HEK293T (cell line): ENCODE results near the gene CNP.
"Not testable (repeated sequence)": the region's sequence is repeated elsewhere in the genome, so short reads cannot be mapped to it uniquely, and the experiment has no call there.

Experiments
- CTCF ChIA-PET: fragments of 350-600 bp; formaldehyde crosslinking; extraction: SDS; loops from one replicate; lab custom pipeline; 2021; ENCODE audit warnings: antibody characterized with exemption, inconsistent platforms; lab: Yijun Ruan, JAX
- POLR2A ChIA-PET: fragments of 350-600 bp; formaldehyde crosslinking; extraction: SDS; loops from one replicate; lab custom pipeline; 2020; ENCODE audit warnings: antibody characterized with exemption, inconsistent platforms; lab: Yijun Ruan, JAX
- DNase-seq: peaks from one replicate; pipeline ENCODE4 v3.0.0; 2012; ENCODE audit warnings: mixed read lengths; ENCODE audit errors: extremely low spot score
- ARNT ChIP-seq: fragments of 450-650 bp; IDR thresholded peaks from 2 replicates; pipeline ENCODE4 v1.6.1; 2017; ENCODE audit warnings: mild to moderate bottlenecking
- BHLHE40 ChIP-seq: fragments of 450-650 bp; IDR thresholded peaks from 2 replicates; pipeline ENCODE4 v1.6.1; 2016; ENCODE audit warnings: mild to moderate bottlenecking, moderate library complexity, borderline replicate concordance
- CTBP1 ChIP-seq: fragments of 450-650 bp; IDR thresholded peaks from 2 replicates; pipeline ENCODE4 v1.6.1; 2016; ENCODE audit warnings: borderline replicate concordance
- ELF4 ChIP-seq: fragments of 450-650 bp; IDR thresholded peaks from 2 replicates; pipeline ENCODE4 v1.6.1; 2017; ENCODE audit warnings: antibody characterized with exemption
- FOXA1 ChIP-seq: fragments of 450-650 bp; IDR thresholded peaks from 2 replicates; pipeline ENCODE4 v1.6.1; 2016; ENCODE audit warnings: mild to moderate bottlenecking
- FOXK2 ChIP-seq: fragments of 450-650 bp; IDR thresholded peaks from 2 replicates; pipeline ENCODE4 v1.6.1; 2016; ENCODE audit warnings: mild to moderate bottlenecking
- FOXM1 ChIP-seq: fragments of 450-650 bp; IDR thresholded peaks from 2 replicates; pipeline ENCODE4 v1.6.1; 2017; ENCODE audit warnings: mild to moderate bottlenecking, borderline replicate concordance
- HDGF ChIP-seq: fragments of 450-650 bp; IDR thresholded peaks from 2 replicates; pipeline ENCODE4 v1.6.1; 2017; ENCODE audit warnings: antibody characterized with exemption, borderline replicate concordance
- L3MBTL2 ChIP-seq: fragments of 450-650 bp; conservative IDR thresholded peaks from 2 replicates; pipeline ENCODE4 v1.6.1; 2016; ENCODE audit warnings: mild to moderate bottlenecking
- LEF1 ChIP-seq: fragments of 450-650 bp; IDR thresholded peaks from 2 replicates; pipeline ENCODE4 v1.6.1; 2017; ENCODE audit warnings: mild to moderate bottlenecking, borderline replicate concordance
- NFRKB ChIP-seq: fragments of 450-650 bp; IDR thresholded peaks from 2 replicates; pipeline ENCODE4 v1.6.1; 2016; ENCODE audit warnings: mild to moderate bottlenecking, moderate library complexity
- PKNOX1 ChIP-seq: fragments of 450-650 bp; IDR thresholded peaks from 2 replicates; pipeline ENCODE4 v1.6.1; 2016
- SP1 ChIP-seq: fragments of 450-650 bp; IDR thresholded peaks from 2 replicates; pipeline ENCODE4 v1.6.1; 2017
- SUZ12 ChIP-seq: fragments of 450-650 bp; IDR thresholded peaks from 2 replicates; pipeline ENCODE4 v1.6.1; 2016; ENCODE audit warnings: mild to moderate bottlenecking
- TARDBP ChIP-seq: fragments of 450-650 bp; IDR thresholded peaks from 2 replicates; pipeline ENCODE4 v1.6.1; 2016
- ZNF384 ChIP-seq: fragments of 450-650 bp; IDR thresholded peaks from 2 replicates; pipeline ENCODE4 v1.6.1; 2016

The CNP gene

GRCh38 chr17:42009170-42009569, 42.6 kb downstream of the CNP start:
- CTCF ChIA-PET: interaction anchor here (0.7 kb wide), 1 partner anchor 17 kb away, joined by 3 read pairs; no protein-coding TSS in a partner anchor

GRCh38 chr17:42010266-42010680, 43.7 kb downstream of the CNP start:
- DNase-seq: not testable (repeated sequence)

More at GRCh38 chr17:42009170-42009569, 42.6 kb downstream of the CNP start:
- POLR2A ChIA-PET: interaction anchor here (1.3 to 3.1 kb wide), 2 partner anchors 9 to 43 kb away, joined by 3 to 15 read pairs; partner anchors contain the start of genes CNP and DNAJC7
- no peak for TF ChIP-seq SUZ12
- TF ChIP-seq L3MBTL2: no peak
- no peak for TF ChIP-seq LEF1
- TF ChIP-seq CTBP1: no peak
- no peak for TF ChIP-seq BHLHE40
- no peak for TF ChIP-seq FOXA1
- no peak for TF ChIP-seq FOXM1
- TF ChIP-seq PKNOX1: no peak
- no peak for TF ChIP-seq ARNT
- no peak for TF ChIP-seq ZNF384
- no peak for TF ChIP-seq TARDBP
- TF ChIP-seq NFRKB: no peak
- no peak for TF ChIP-seq FOXK2
- no peak for TF ChIP-seq SP1
- no peak for TF ChIP-seq ELF4
- no peak for DNase-seq

GRCh38 chr17:42010898-42011516, 44.4 kb downstream of the CNP start:
- DNase-seq: no peak
- TF ChIP-seq TARDBP: no peak
- no peak for TF ChIP-seq FOXM1
- TF ChIP-seq LEF1: no peak
- no peak for TF ChIP-seq ARNT
- TF ChIP-seq CTBP1: no peak
- TF ChIP-seq FOXK2: no peak
- TF ChIP-seq HDGF: no peak
- TF ChIP-seq ZNF384: no peak
- CTCF ChIA-PET: no interaction called here
- POLR2A ChIA-PET: no interaction called here

More at GRCh38 chr17:42010266-42010680, 43.7 kb downstream of the CNP start:
- POLR2A ChIA-PET, CTCF ChIA-PET: not testable (repeated sequence)

- POLR2A ChIA-PET: interaction anchor here (1.3 to 1.9 kb wide), 2 partner anchors 46 to 82 kb away, joined by 5 to 6 read pairs; partner anchors contain the start of genes CNP and ODAD4
- DNase-seq, CTCF ChIA-PET: not testable (repeated sequence)
Measured at GRCh38 chr17:42012363-42012762, 45.8 kb downstream of the CNP start.

- POLR2A ChIA-PET: interaction anchor here (1.2 kb wide), 1 partner anchor 375 kb away, joined by 3 read pairs; the partner anchor contains the start of gene STAT3
- DNase-seq, CTCF ChIA-PET: not testable (repeated sequence)
Measured at GRCh38 chr17:42013740-42014139, 47.1 kb downstream of the CNP start.

GRCh38 chr17:42016411-42016831, 49.8 kb downstream of the CNP start:
- no peak for DNase-seq
- POLR2A ChIA-PET: interaction anchor here (0.9 to 6.9 kb wide), 18 partner anchors 11 to 662 kb away, joined by 3 to 117 read pairs (median 12); partner anchors contain the start of genes CNP, DHX58, KAT2A and P3H4
- CTCF ChIA-PET: no interaction called here
- TF ChIP-seq BHLHE40 (no peak), CTBP1 (no peak), ELF4 (no peak), FOXM1 (no peak), FOXK2 (no peak), LEF1 (no peak), L3MBTL2 (no peak), NFRKB (no peak), FOXA1 (no peak), TARDBP (no peak), ARNT (no peak), HDGF (no peak), SP1 (no peak), SUZ12 (no peak), ZNF384 (no peak), PKNOX1 (no peak)

GRCh38 chr17:42016941-42017865, 50.6 kb downstream of the CNP start, which contains the start of gene DNAJC7:
Gene DNAJC7, minus strand, starts transcription at chr17:42017439. Its CDS starts 23 bp downstream, at chr17:42017416.
- no peak for TF ChIP-seq FOXK2
- TF ChIP-seq ELF4: peak; percentile 92
- TF ChIP-seq FOXM1: peak; percentile 60; the same call in 1 of the 2 replicates
- TF ChIP-seq L3MBTL2: peak; percentile 58; the same call in 1 of the 2 replicates
- no peak; the same call in 1 of the 2 replicates for TF ChIP-seq LEF1
- no peak for TF ChIP-seq ZNF384
- TF ChIP-seq TARDBP: no peak
- no peak for TF ChIP-seq CTBP1
- no peak for TF ChIP-seq PKNOX1
- no peak for TF ChIP-seq HDGF
- TF ChIP-seq NFRKB: no peak; the same call in 1 of the 2 replicates
- TF ChIP-seq SUZ12: no peak
- no peak for TF ChIP-seq BHLHE40
- TF ChIP-seq FOXA1: no peak
- TF ChIP-seq SP1: no peak
- TF ChIP-seq ARNT: no peak
- ChIA-PET CTCF (interaction anchor here (0.8 to 2.2 kb wide), 4 partner anchors 11 to 84 kb away, joined by 4 to 9 read pairs (median 6); partner anchors contain the start of gene CNP), POLR2A (interaction anchor here (0.6 to 6.9 kb wide), 50 partner anchors 9 to 661 kb away, joined by 3 to 117 read pairs (median 5); partner anchors contain the start of genes CAVIN1, CNP, DHX58 and FKBP10)
- DNase-seq: peak; percentile 93
